ENCODE results near the gene SCML1. TPM values are rescaled to one million over a fixed set of nuclear protein-coding genes. Genes with fewer than 3 reads are reported as not detected.

SCML1 gene
- total RNA-seq, 1 donor from 2014 or later = 3.7 TPM

DNA sequence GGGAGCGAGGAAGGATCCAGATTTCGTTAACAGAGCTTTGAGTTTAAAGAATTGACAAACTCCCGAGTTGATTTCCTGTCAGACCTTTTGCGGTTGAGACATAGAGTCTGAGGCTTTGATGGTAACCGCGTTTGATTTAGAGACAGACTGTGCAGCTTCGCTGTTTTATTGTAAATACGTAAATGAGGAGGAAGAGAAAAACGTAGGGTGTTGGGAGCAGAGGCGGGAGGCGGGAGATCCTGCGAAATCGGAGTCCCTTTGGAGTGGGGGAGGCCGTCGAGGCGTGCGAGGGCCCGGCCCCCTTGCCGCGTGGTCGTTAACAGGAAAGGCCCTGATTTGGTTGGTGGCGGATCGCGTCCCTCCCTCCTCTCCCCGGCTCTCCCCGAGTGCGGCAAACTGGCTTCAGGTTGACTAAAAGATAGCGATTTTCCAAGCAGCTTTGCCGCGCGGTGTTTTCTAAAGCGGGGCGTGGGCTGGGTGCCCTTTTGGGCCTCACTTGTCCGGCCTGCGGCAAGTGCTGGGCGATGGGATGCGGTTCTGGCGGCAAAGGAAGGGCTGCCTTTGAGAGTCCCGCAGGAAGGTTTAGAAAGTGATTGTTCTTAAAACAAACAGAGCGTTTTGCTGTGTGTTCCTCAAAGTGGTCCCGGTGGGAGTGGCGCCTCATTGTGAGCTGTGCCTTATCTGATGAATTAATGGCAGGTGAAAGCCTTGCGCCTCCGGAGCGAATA is 857 bp downstream of the SCML1 start:
- DNase-seq (ENCODE audit: low spot score, unreplicated experiment) = no peak
- H3K4me3 Mint-ChIP-seq (ENCODE audit: low read depth) = peak overlapping the region; percentile 85
- peaks cover 8% of the 10 kb centered on the region for H3K27me3 Mint-ChIP-seq
- H3K36me3 Mint-ChIP-seq (ENCODE audit: insufficient read depth) = peaks cover 19% of the 10 kb centered on the region
- H3K4me1 Mint-ChIP-seq (ENCODE audit: low read depth) = peaks cover 32% of the 10 kb centered on the region
- TF ChIP-seq CTCF (IDR thresholded peaks at IDR 0.05; ENCODE audit: unreplicated experiment) = no peak
- peaks cover 4% of the 10 kb centered on the region for H3K9me3 Mint-ChIP-seq (ENCODE audit: low read depth)
- peak overlapping the region; percentile 91 for H3K27ac Mint-ChIP-seq

GRCh38 chrX:17738737-17739535 is 1.6 kb downstream of the SCML1 start:
- Mint-ChIP-seq H3K27ac (peak overlapping the region; percentile 91), H3K4me1 (ENCODE audit: low read depth) (peaks cover 24% of the 10 kb centered on the region), H3K27me3 (peaks cover 8% of the 10 kb centered on the region), H3K9me3 (ENCODE audit: low read depth) (peaks cover 4% of the 10 kb centered on the region), H3K36me3 (ENCODE audit: insufficient read depth) (peaks cover 16% of the 10 kb centered on the region), H3K4me3 (ENCODE audit: low read depth) (peak overlapping the region; percentile 85)
- no peak for TF ChIP-seq CTCF (IDR thresholded peaks at IDR 0.05; ENCODE audit: unreplicated experiment)
- DNase-seq (ENCODE audit: low spot score, unreplicated experiment) = no peak

DNA sequence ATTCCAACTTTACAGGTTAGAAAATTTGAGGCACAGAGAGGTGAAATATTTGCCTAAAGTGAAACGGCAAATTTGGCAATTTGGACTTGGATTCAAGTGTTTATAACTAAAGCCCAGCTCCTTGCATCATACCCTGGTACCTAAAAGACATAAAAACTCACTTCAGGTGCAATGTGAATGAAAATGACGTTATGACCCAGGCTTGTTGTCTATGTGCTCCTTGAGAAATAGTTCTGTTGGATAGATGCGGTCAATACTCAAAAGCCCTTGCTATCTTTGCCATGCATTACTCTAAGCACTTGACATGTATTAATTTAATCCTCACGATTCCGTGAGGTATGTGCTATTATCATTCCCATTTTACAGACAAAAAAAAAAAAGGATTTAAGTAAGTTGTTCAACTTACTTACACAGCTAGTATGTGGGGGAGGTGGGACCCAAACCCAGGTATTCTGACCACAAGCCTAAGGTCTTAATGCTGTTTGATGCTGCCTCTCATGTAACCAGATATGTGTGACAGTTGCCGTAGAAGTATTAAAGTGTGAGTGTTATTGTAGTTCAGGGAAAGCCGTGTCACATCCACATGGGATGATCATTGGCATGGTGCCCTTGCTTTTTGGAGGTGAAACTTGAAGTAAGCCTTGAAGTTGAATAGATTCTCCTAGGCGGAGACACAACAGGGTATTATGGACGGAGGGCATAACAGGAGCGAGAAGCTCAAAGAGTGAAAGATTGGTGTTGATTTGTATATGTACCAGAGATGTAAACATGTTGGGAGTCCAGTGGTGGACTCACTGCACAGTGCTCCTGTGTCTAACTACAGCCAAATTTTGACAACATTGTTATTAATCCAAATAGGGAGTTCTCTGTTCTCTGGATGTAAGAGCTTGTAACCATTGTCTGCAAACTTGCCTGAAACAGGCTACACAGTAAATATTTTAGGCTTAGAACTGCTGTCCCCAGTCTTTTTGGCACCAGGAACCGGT is 3.1 kb downstream of the SCML1 start:
- peaks cover 4% of the 10 kb centered on the region for H3K9me3 Mint-ChIP-seq (ENCODE audit: low read depth)
- peaks cover 8% of the 10 kb centered on the region for H3K27me3 Mint-ChIP-seq
- H3K27ac Mint-ChIP-seq = no peak overlapping the region
- DNase-seq (ENCODE audit: low spot score, unreplicated experiment) = no peak
- TF ChIP-seq CTCF (IDR thresholded peaks at IDR 0.05; ENCODE audit: unreplicated experiment) = no peak
- H3K36me3 Mint-ChIP-seq (ENCODE audit: insufficient read depth) = peaks cover 7% of the 10 kb centered on the region
- peaks cover 19% of the 10 kb centered on the region for H3K4me1 Mint-ChIP-seq (ENCODE audit: low read depth)
- H3K4me3 Mint-ChIP-seq (ENCODE audit: low read depth) = no peak overlapping the region

GRCh38 chrX:17741123-17741511 is 3.8 kb downstream of the SCML1 start:
- no peak overlapping the region for H3K4me3 Mint-ChIP-seq (ENCODE audit: low read depth)
- H3K27me3 Mint-ChIP-seq = peaks cover 8% of the 10 kb centered on the region
- H3K9me3 Mint-ChIP-seq (ENCODE audit: low read depth) = peaks cover 4% of the 10 kb centered on the region
- peaks cover 16% of the 10 kb centered on the region for H3K4me1 Mint-ChIP-seq (ENCODE audit: low read depth)
- peaks cover 4% of the 10 kb centered on the region for H3K36me3 Mint-ChIP-seq (ENCODE audit: insufficient read depth)
- TF ChIP-seq CTCF (IDR thresholded peaks at IDR 0.05; ENCODE audit: unreplicated experiment) = no peak
- peak overlapping the region; percentile 48 for H3K27ac Mint-ChIP-seq
- DNase-seq (ENCODE audit: low spot score, unreplicated experiment) = no peak

DNA sequence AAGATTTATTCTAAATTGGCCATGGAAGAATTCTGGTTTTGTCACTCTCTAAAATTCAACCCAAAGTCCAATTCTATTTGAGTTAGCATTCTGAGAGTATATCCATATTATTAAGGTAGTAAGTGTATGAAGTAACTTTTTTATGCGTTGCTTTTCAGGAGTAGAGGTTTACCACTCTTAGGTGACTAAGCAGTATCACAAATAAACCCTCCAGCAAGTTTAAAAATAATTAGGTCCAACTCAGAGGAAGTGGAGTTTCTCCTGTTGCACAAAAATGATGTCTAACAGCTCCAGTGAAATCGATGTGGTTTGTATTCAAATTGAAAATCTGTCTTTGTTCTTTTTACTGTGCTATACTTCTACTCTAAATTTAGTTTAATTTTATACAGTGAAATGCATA is 6.6 kb downstream of the SCML1 start:
- no peak overlapping the region for H3K4me3 Mint-ChIP-seq (ENCODE audit: low read depth)
- H3K27me3 Mint-ChIP-seq = peaks cover 13% of the 10 kb centered on the region
- TF ChIP-seq CTCF (IDR thresholded peaks at IDR 0.05; ENCODE audit: unreplicated experiment) = no peak
- no peak for DNase-seq (ENCODE audit: low spot score, unreplicated experiment)
- H3K27ac Mint-ChIP-seq = no peak overlapping the region
- peaks cover under 1% of the 10 kb centered on the region for H3K9me3 Mint-ChIP-seq (ENCODE audit: low read depth)
- peaks cover 8% of the 10 kb centered on the region for H3K4me1 Mint-ChIP-seq (ENCODE audit: low read depth)
- H3K36me3 Mint-ChIP-seq (ENCODE audit: insufficient read depth) = no peaks in the 10 kb centered on the region

Measured in progenitor cell of endocrine pancreas (in vitro differentiated cells).